Gastroesophageal sphincter (tissue), 4 donors: ENCODE measurements around the gene CLIP2. TPM values are rescaled to one million over a fixed set of nuclear protein-coding genes. Genes with fewer than 3 reads are reported as not detected.

ENCODE experiments used
- ATAC-seq: fragments of 150-250 bp; one replicate; pipeline ENCODE4 v1.9.1; 2016; ENCODE audit warnings: mild to moderate bottlenecking, moderate library complexity
- H3K27ac ChIP-seq, 4 donors: fragments of 200-600 bp; sonication (generic) in 3 of 4; 1 replicate in 3 of 4; 2 replicates in 1 of 4; pipeline ENCODE4 v1.5.1; 2016 to 2019
- H3K27me3 ChIP-seq: fragments of 200-600 bp; sonication (generic); one replicate; pipeline ENCODE4 v1.5.1; 2019
- H3K36me3 ChIP-seq, 2 donors: fragments of 200-600 bp; sonication (generic); one replicate each; pipeline ENCODE4 v1.5.1; 2019; ENCODE audit warnings: control low read depth in 1 of 2
- H3K4me1 ChIP-seq, 3 donors: fragments of 200-600 bp; sonication (generic); 1 replicate in 2 of 3; 2 replicates in 1 of 3; pipeline ENCODE4 v1.5.1; 2016 to 2019; ENCODE audit warnings: control low read depth in 2 of 3
- H3K4me3 ChIP-seq, 2 donors: fragments of 200-600 bp; sonication (generic); one replicate each; pipeline ENCODE4 v1.5.1; 2019; ENCODE audit warnings: mild to moderate bottlenecking in 1 of 2, moderate library complexity in 1 of 2
- H3K9me3 ChIP-seq, 3 donors: fragments of 200-600 bp; sonication (generic); one replicate each; pipeline ENCODE4 v1.5.1; 2017 to 2019; ENCODE audit warnings: control low read depth in 2 of 3
- EP300 ChIP-seq: sonication (generic); formaldehyde crosslinking; IDR thresholded peaks from one replicate; pipeline ENCODE4 v1.6.1; 2017; ENCODE audit warnings: antibody characterized with exemption, mild to moderate bottlenecking
- POLR2A ChIP-seq, 2 donors: fragments of 450-650 bp; IDR thresholded peaks; one replicate each; pipeline ENCODE4 v1.6.1; 2017; ENCODE audit warnings: antibody characterized with exemption in 2 of 2, mild to moderate bottlenecking in 2 of 2, moderate library complexity in 1 of 2
- POLR2AphosphoS5 ChIP-seq: sonication (generic); formaldehyde crosslinking; IDR thresholded peaks from one replicate; pipeline ENCODE4 v1.6.1; 2017; ENCODE audit warnings: antibody characterized with exemption
- WGBS, 2 donors: methylation state at CpG; one replicate each; pipeline ENCODE4 v1.1.5; 2018; ENCODE audit warnings: low coverage in 1 of 2; 5-methylcytosine and 5-hydroxymethylcytosine counted together
- total RNA-seq, 4 donors: library from RNA; depleted of rRNA; stranded (reverse); fragments of >200 nt; gene quantifications; one replicate each; pipeline ENCODE4 v1.1.0, GENCODE V29; 2016
- TF ChIP-seq, protein P1 (sequence below), 4 experiments: fragments of 200-600 bp in 2 of 4; fragments of 450-650 bp in 2 of 4; sonication (generic) in 1 of 4; IDR thresholded peaks; one replicate each; pipeline ENCODE4 v1.5.1; 2017 to 2019; ENCODE audit warnings: antibody characterized with exemption in 4 of 4, mild to moderate bottlenecking in 2 of 4, moderate library complexity in 2 of 4

The CLIP2 gene
- total RNA-seq, 4 donors from 2014 or later = 23.0 to 50.7 (median 35.5) TPM

DNA sequence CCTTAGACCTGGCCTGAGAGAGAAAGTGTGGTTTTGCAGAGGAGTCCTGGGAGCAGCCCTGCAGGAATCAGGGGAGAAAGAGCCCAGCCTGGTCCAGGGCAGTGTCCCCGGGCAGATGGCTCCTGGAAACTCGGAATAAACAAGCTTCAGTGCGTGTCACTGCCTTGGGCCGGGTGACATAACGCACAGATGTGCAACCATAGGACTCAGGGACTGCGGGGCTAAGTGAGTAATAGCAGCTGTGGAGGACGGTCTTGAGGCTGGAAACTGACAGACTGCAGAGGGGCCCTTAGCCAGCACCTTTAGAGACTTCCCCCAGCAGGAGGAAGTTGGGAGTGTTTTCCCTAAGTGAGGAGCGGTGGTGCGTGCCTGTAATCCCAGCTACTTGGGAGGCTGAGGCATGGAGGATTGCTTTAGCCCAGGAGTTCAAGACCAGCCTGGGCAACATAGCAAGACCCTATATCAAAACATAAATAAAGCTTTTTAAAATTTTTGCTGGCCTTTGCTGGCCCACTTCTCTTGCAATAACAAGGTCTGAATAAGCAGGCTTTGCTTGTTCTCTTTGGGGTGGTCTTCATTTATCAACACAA lies 5.3 kb upstream of the CLIP2 start:
- H3K9me3 ChIP-seq = no peaks in the 10 kb centered on the region
- no peak overlapping the region for H3K27ac ChIP-seq
- no peak overlapping the region for H3K4me3 ChIP-seq
- ATAC-seq = no peak
- no peaks in the 10 kb centered on the region for H3K36me3 ChIP-seq
- 72% methylated on average over 9 of the region's 9 CpGs; no CpG with 5 or more reads in 1 of the 2 donors for WGBS, 2 donors
- peaks cover 0 to 25% (median 17%) of the 10 kb centered on the region in 3 donors for H3K4me1 ChIP-seq
- H3K27me3 ChIP-seq = no peaks in the 10 kb centered on the region
- TF ChIP-seq POLR2A (IDR thresholded peaks at IDR 0.05) (no peak), EP300 (no peak), POLR2AphosphoS5 (no peak)
- TF ChIP-seq, protein P1, sequence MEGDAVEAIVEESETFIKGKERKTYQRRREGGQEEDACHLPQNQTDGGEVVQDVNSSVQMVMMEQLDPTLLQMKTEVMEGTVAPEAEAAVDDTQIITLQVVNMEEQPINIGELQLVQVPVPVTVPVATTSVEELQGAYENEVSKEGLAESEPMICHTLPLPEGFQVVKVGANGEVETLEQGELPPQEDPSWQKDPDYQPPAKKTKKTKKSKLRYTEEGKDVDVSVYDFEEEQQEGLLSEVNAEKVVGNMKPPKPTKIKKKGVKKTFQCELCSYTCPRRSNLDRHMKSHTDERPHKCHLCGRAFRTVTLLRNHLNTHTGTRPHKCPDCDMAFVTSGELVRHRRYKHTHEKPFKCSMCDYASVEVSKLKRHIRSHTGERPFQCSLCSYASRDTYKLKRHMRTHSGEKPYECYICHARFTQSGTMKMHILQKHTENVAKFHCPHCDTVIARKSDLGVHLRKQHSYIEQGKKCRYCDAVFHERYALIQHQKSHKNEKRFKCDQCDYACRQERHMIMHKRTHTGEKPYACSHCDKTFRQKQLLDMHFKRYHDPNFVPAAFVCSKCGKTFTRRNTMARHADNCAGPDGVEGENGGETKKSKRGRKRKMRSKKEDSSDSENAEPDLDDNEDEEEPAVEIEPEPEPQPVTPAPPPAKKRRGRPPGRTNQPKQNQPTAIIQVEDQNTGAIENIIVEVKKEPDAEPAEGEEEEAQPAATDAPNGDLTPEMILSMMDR (IDR thresholded peaks at IDR 0.05) = no peak

DNA sequence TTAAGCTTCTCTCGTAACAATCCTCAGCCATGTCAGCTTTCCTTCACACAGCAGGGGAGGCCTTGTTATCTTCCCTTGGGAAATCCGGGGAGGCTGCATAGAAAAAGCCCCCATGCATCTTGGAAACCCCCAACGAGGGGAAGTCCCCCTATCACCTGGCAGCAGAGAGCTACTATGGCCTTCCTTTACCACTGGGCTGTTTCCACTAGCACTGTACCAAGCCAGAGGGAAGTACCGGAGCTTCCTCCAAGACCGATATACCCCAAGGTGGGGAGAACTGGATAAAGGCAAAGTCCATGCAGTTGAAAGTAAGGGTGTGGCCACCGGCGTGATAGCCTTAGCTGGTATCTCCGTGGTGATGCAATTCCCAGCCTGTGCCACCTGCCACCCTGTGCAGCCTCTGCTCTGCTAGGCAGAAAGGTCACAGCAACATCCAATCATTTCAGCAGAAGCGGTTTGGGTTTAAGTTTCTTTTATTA lies 4.4 kb upstream of the CLIP2 start:
- Histone ChIP-seq H3K4me1 (peaks cover 0 to 22% (median 10%) of the 10 kb centered on the region in 3 donors), H3K27ac (no peak overlapping the region), H3K27me3 (no peaks in the 10 kb centered on the region), H3K4me3 (no peak overlapping the region), H3K36me3 (no peaks in the 10 kb centered on the region), H3K9me3 (no peaks in the 10 kb centered on the region)
- 53 to 86% methylated on average over 1 to 3 of the region's 9 CpGs for WGBS, 2 donors
- no peak for ATAC-seq
- TF ChIP-seq EP300 (no peak), POLR2AphosphoS5 (no peak), POLR2A (IDR thresholded peaks at IDR 0.05) (no peak)
- TF ChIP-seq, protein P1 (IDR thresholded peaks at IDR 0.05) = no peak

DNA sequence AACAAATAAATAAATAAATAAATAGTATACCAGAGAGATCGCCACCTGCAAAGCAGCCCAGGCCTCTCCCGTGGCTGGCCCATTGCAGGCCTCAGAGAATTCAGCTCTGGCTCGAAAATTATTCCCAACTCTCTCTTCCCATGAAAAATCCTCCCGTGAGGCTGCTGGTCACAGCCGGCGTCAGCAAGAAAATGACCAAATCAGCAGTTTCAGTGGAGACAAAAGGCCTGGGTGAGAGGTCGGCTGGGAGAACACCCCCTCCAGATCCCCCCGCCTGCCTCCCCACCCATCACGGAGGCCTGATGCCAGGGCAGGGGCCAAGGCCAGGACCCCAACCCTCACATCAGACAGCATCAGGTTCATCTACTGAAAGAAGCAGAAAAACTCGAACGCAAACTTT lies 3.1 kb upstream of the CLIP2 start:
- WGBS, 2 donors = 50 to 79% methylated on average over 2 to 8 of the region's 11 CpGs
- no peak for ATAC-seq

DNA sequence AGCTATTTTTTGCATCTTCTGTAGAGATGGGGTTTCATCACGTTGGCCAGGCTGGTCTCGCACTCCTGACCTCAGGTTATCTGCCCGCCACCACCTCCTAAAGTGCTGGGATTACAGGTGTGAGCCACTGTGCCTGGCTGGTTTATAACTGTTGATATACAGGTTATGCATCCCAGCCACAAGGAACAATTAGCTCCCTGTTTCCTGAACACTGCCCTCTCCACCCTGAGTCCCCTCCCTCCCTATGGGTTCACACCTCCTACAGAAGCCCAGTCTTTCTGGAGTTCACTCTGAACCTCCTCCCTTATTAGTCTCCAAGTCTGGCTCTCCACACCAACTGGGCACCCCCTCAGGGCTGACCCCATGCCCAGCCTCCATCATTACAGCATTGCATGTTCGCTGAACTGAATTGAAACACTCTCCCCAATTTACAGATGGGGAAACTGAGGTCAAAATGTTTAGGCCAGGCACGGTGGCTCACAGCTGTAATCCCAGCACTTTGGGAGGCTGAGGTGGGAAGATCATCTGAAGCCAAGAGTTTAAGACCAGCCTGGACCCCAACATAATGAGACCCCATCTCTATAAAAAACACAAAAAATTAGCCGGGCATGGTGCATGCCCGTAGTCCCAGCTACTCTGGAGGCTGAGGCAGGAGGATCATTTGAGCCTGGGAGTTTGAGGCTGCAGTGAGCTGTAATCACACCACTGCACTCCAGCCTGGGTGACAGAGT lies 1.7 kb upstream of the CLIP2 start:
- no peaks in the 10 kb centered on the region for H3K9me3 ChIP-seq
- no peak for TF ChIP-seq EP300
- TF ChIP-seq POLR2A (IDR thresholded peaks at IDR 0.05) = no peak
- no peak for TF ChIP-seq POLR2AphosphoS5
- TF ChIP-seq, protein P1 (IDR thresholded peaks at IDR 0.05) = no peak
- ATAC-seq = no peak
- H3K36me3 ChIP-seq = no peaks in the 10 kb centered on the region
- peaks cover 0 to 36% (median 14%) of the 10 kb centered on the region in 3 donors for H3K4me1 ChIP-seq
- no peak overlapping the region for H3K4me3 ChIP-seq
- H3K27ac ChIP-seq = no peak overlapping the region
- WGBS, 2 donors = 84% methylated on average over 4 to 5 of the region's 7 CpGs
- no peaks in the 10 kb centered on the region for H3K27me3 ChIP-seq

More for the DNA sequence above, 3.1 kb upstream of the CLIP2 start:
- TF ChIP-seq POLR2A (IDR thresholded peaks at IDR 0.05) = no peak
- H3K27me3 ChIP-seq = no peaks in the 10 kb centered on the region
- no peaks in the 10 kb centered on the region for H3K9me3 ChIP-seq
- H3K27ac ChIP-seq = no peak overlapping the region
- H3K4me3 ChIP-seq = no peak overlapping the region
- H3K36me3 ChIP-seq = no peaks in the 10 kb centered on the region
- peaks cover 0 to 27% (median 14%) of the 10 kb centered on the region in 3 donors for H3K4me1 ChIP-seq

DNA sequence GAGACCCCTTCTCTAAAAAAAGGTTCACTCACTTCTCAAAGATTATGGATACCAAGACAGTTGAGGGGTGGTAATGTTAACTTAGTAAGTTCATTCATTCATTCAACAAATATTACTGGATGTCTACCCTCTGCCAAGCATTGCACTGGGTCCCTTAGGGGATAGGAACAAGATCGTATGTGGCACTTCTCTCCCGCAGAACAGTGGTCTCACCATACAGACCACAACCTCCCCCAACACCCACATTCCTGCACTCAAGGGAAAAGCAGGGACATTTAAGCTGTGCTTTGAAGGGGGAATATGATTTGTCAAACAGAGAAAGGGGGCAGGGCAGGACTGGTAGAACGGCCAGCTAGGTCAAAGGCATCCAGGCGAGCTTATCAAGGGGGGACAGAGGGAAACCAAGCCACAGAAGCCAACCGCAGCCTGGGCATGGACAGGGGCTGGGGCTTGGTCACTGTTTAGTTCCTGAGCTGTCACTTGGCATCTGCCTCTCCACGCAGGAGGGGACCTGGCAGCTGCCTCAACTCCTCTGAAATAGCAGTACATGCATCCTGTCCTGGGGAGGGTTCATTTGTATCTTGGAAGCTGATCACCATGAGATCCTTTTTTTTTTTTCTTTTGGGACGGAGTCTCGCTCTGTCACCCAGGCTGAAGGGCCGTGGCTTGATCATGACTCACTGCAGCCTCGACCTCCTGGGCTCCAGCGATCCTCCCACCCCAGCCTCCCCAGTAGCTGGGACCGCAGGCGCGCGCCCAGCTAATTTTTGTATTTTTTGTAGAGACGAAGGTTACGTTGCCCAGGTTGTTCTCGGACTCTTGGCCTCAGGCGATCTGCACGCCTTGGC lies 949 bp upstream of the CLIP2 start:
- TF ChIP-seq POLR2AphosphoS5 = no peak
- H3K9me3 ChIP-seq = no peaks in the 10 kb centered on the region
- 39 to 40% methylated on average over 13 to 17 of the region's 20 CpGs for WGBS, 2 donors
- no peaks in the 10 kb centered on the region for H3K27me3 ChIP-seq
- no peaks in the 10 kb centered on the region for H3K36me3 ChIP-seq
- peak overlapping the region in 1 of 2 donors; percentile 96 for H3K4me3 ChIP-seq
- peak overlapping the region in 3 of 4 donors; percentile 81 to 88 (median 82) for H3K27ac ChIP-seq
- peaks cover 0 to 37% (median 14%) of the 10 kb centered on the region in 3 donors for H3K4me1 ChIP-seq
- no peak for ATAC-seq
